IMR-90 (cell line): ENCODE results near the gene CYP2W1. TPM values are rescaled to one million over a fixed set of nuclear protein-coding genes. Genes with fewer than 3 reads are reported as not detected.

Experiments used
- ATAC-seq: fragments of 200-7000 bp; cut with Tn5 transposase; 2 replicates; pipeline ENCODE4 v1.9.1; 2020; ENCODE audit warnings: low read depth, mild to moderate bottlenecking, moderate library complexity
- BruUV-seq: library from RNA; stranded (reverse); fragments of 400-500 nt; replicated peaks from 2 replicates; lab custom pipeline; 2021; lab: Mats Ljungman, UMichigan
- CTCF ChIA-PET: fragments of 300-600 bp; formaldehyde crosslinking; extraction: SDS; loops from one replicate; lab custom pipeline; 2021; ENCODE audit warnings: antibody characterized with exemption; lab: Yijun Ruan, JAX
- POLR2A ChIA-PET: fragments of 300-600 bp; sonication (Branson Sonifier 250); formaldehyde crosslinking; loops from one replicate; lab custom pipeline; 2022; ENCODE audit warnings: antibody characterized with exemption; ENCODE audit not compliant: unreplicated experiment; lab: Charles Lee
- DNase-seq: peaks from one replicate; pipeline ENCODE4 v3.0.0; 2013
- H2AFZ ChIP-seq: replicated peaks from 2 replicates; pipeline ENCODE3; 2013; ENCODE audit warnings: low read length, mild to moderate bottlenecking; ENCODE audit not compliant: poor library complexity
- H2AK5ac ChIP-seq: 2 replicates; pipeline ENCODE4 v1.6.1; 2013; ENCODE audit warnings: low read depth, low read length, inconsistent platforms
- H2AK9ac ChIP-seq: replicated peaks from 2 replicates; pipeline ENCODE3; 2013; ENCODE audit warnings: mild to moderate bottlenecking, low read depth, low read length, moderate library complexity; ENCODE audit not compliant: poor library complexity
- H2BK120ac ChIP-seq: 2 replicates; pipeline ENCODE4 v1.6.1; 2013; ENCODE audit warnings: low read depth, low read length, inconsistent platforms
- H2BK15ac ChIP-seq: 3 replicates; pipeline ENCODE4 v1.6.1; 2013; ENCODE audit warnings: low read depth, low read length, inconsistent platforms
- H2BK20ac ChIP-seq: 2 replicates; pipeline ENCODE4 v1.6.1; 2013; ENCODE audit warnings: low read depth, mild to moderate bottlenecking, inconsistent platforms, low read length, moderate library complexity
- H2BK5ac ChIP-seq: 2 replicates; pipeline ENCODE4 v1.6.1; 2013; ENCODE audit warnings: mild to moderate bottlenecking, low read depth, low read length, inconsistent platforms; ENCODE audit not compliant: poor library complexity, severe bottlenecking
- H3K14ac ChIP-seq: replicated peaks from 2 replicates; pipeline ENCODE4 v1.6.1; 2013; ENCODE audit warnings: low read depth, low read length, inconsistent platforms
- H3K18ac ChIP-seq: 2 replicates; pipeline ENCODE4 v1.6.1; 2013; ENCODE audit warnings: low read depth, low read length, control low read depth
- H3K23ac ChIP-seq: 2 replicates; pipeline ENCODE4 v1.6.1; 2013; ENCODE audit warnings: low read depth, low read length, inconsistent platforms
- H3K27ac ChIP-seq: 2 replicates; pipeline ENCODE4 v1.5.1; 2013; ENCODE audit warnings: mild to moderate bottlenecking, control low read depth, low read length; ENCODE audit not compliant: insufficient read depth
- H3K27me3 ChIP-seq: 2 replicates; pipeline ENCODE4 v1.6.1; 2013; ENCODE audit warnings: low read length; ENCODE audit not compliant: control insufficient read depth, insufficient read depth
- H3K36me3 ChIP-seq: 2 replicates; pipeline ENCODE4 v1.6.1; 2013; ENCODE audit warnings: low read length, mixed read lengths; ENCODE audit not compliant: control insufficient read depth, insufficient read depth
- H3K4ac ChIP-seq: 2 replicates; pipeline ENCODE4 v1.6.1; 2013; ENCODE audit warnings: low read depth, low read length, inconsistent platforms
- H3K4me1 ChIP-seq: 2 replicates; pipeline ENCODE4 v1.6.1; 2013; ENCODE audit warnings: low read length, mixed read lengths; ENCODE audit not compliant: control insufficient read depth, insufficient read depth
- H3K4me2 ChIP-seq: 2 replicates; pipeline ENCODE4 v1.6.1; 2013; ENCODE audit warnings: low read depth, mild to moderate bottlenecking, control low read depth, low read length, moderate library complexity
- H3K4me3 ChIP-seq: 2 replicates; pipeline ENCODE4 v1.5.1; 2013; ENCODE audit warnings: low read depth, mild to moderate bottlenecking, control low read depth, low read length, moderate library complexity; ENCODE audit not compliant: insufficient read depth
- H3K56ac ChIP-seq: 2 replicates; pipeline ENCODE4 v1.6.1; 2013; ENCODE audit warnings: low read length, inconsistent platforms; ENCODE audit not compliant: insufficient read depth; ENCODE audit errors: extremely low read depth
- H3K79me1 ChIP-seq, 2 experiments: 2 replicates each; pipeline ENCODE4 v1.6.1; 2013; ENCODE audit warnings: low read length in 2 of 2, inconsistent platforms in 1 of 2, low read depth in 1 of 2
- H3K9ac ChIP-seq: 2 replicates; pipeline ENCODE4 v1.6.1; 2013; ENCODE audit warnings: low read depth, low read length, control low read depth
- H3K9me1 ChIP-seq: 2 replicates; pipeline ENCODE4 v1.6.1; 2013; ENCODE audit warnings: low read length, inconsistent platforms; ENCODE audit not compliant: insufficient read depth
- H3K9me3 ChIP-seq: 2 replicates; pipeline ENCODE4 v1.6.1; 2013; ENCODE audit warnings: low read length; ENCODE audit not compliant: control insufficient read depth, insufficient read depth
- H4K20me1 ChIP-seq: 2 replicates; pipeline ENCODE4 v1.6.1; 2013; ENCODE audit warnings: low read length, inconsistent platforms; ENCODE audit not compliant: insufficient read depth
- H4K5ac ChIP-seq: 2 replicates; pipeline ENCODE4 v1.6.1; 2013; ENCODE audit warnings: mild to moderate bottlenecking, low read depth, low read length, control low read depth
- H4K8ac ChIP-seq, 2 experiments: 2 replicates each; pipeline ENCODE4 v1.6.1; 2013; ENCODE audit warnings: low read depth in 2 of 2, low read length in 2 of 2, control low read depth in 1 of 2, inconsistent platforms in 1 of 2
- H4K91ac ChIP-seq: 2 replicates; pipeline ENCODE4 v1.6.1; 2013; ENCODE audit warnings: low read depth, low read length, inconsistent platforms; ENCODE audit not compliant: insufficient read depth
- MXI1 ChIP-seq: IDR thresholded peaks from 2 replicates; pipeline ENCODE4 v1.6.1; 2012; ENCODE audit warnings: low read depth, mild to moderate bottlenecking, low read length, moderate library complexity, borderline replicate concordance
- WGBS, 2 experiments: methylation state at CpG; one replicate each; pipeline versions ENCODE4 v1.1.5 to v1.1.7; 2013; ENCODE audit warnings: missing lambda C conversion rate in 2 of 2; ENCODE audit not compliant: insufficient read length in 1 of 2; ENCODE audit errors: extremely low coverage in 2 of 2; 5-methylcytosine and 5-hydroxymethylcytosine counted together
- dilution Hi-C: fragments of 300-500 bp; cut with HindIII; formaldehyde crosslinking; loops from one replicate; pipeline ENCODE4 v1.14.3; 2018; ENCODE audit warnings: low sequenced_read_pairs; ENCODE audit not compliant: unreplicated experiment
- in situ Hi-C: fragments of 300-500 bp; cut with MboI; formaldehyde crosslinking; loops from 3 replicates; pipeline ENCODE4 v1.14.3; 2019; ENCODE audit warnings: low sequenced_read_pairs, inconsistent platforms, mixed read lengths
- intact Hi-C: fragments of 100-400 bp; cut with micrococcal nuclease; formaldehyde crosslinking; loops from 2 replicates; pipeline ENCODE4 v1.10.0; 2022
- polyA plus RNA-seq, 3 experiments: library from polyadenylated mRNA; depleted of rRNA; stranded (reverse); fragments of >200 nt; gene quantifications; 2 replicates each; pipeline ENCODE4 v1.2.3, GENCODE V29; 2012; ENCODE audit warnings: low replicate concordance in 1 of 3
- total RNA-seq: library from RNA; depleted of rRNA; stranded (reverse); fragments of >200 nt; gene quantifications from 2 replicates; pipeline ENCODE4 v1.2.3, GENCODE V29; 2012

CYP2W1 gene
- total and polyA plus RNA-seq, 2 of the 4 experiments (the other 2 are of a cell fraction) = not detected

GRCh38 chr7:1004018-1004852 is 21.3 kb downstream of the CYP2W1 start:
- no peaks in the 10 kb centered on the region for H3K27me3 ChIP-seq
- H3K23ac ChIP-seq = no peak overlapping the region
- no peak overlapping the region for H3K14ac ChIP-seq
- no peak overlapping the region for H3K4me2 ChIP-seq
- CTCF ChIA-PET = interaction anchor here (0.9 kb wide), 1 partner anchor 61 kb away, joined by 3 read pairs; no protein-coding TSS in a partner anchor
- dilution Hi-C loops = no loop called here
- no peak overlapping the region for H3K27ac ChIP-seq
- in situ Hi-C loops = no loop called here
- intact Hi-C loops = no loop called here
- TF ChIP-seq MXI1 = no peak
- H3K4me3 ChIP-seq = no peak overlapping the region
- no TSS peak for BruUV-seq
- H4K5ac ChIP-seq = no peak overlapping the region
- H2BK5ac ChIP-seq = no peak overlapping the region
- H3K79me1 ChIP-seq = peaks cover 0 to 13% of the 10 kb centered on the region in 2 experiments; a peak in 3 of 4 replicates
- WGBS, 2 experiments = 89% methylated on average over 21 of the region's 32 CpGs; no CpG with 5 or more reads in 1 of the 2 experiments
- POLR2A ChIA-PET = no interaction called here
- peaks cover 26% of the 10 kb centered on the region for H3K36me3 ChIP-seq
- no peaks in the 10 kb centered on the region for H3K4me1 ChIP-seq
- H2BK120ac ChIP-seq = no peak overlapping the region
- peaks cover 4% of the 10 kb centered on the region for H3K9me1 ChIP-seq
- H3K18ac ChIP-seq = no peak overlapping the region
- no peak overlapping the region for H4K91ac ChIP-seq
- no peak overlapping the region for H2AFZ ChIP-seq
- no peak for ATAC-seq
- H3K4ac ChIP-seq = no peak overlapping the region
- no peak overlapping the region for H2BK20ac ChIP-seq
- peaks cover 10% of the 10 kb centered on the region; the same call in 1 of the 2 replicates for H4K20me1 ChIP-seq
- no peak overlapping the region for H3K56ac ChIP-seq
- no peak overlapping the region for H2AK5ac ChIP-seq
- DNase-seq = peak; percentile 27
- no peak overlapping the region for H4K8ac ChIP-seq
- no peak overlapping the region for H3K9ac ChIP-seq
- H2BK15ac ChIP-seq = no peak overlapping the region
- no peaks in the 10 kb centered on the region for H3K9me3 ChIP-seq
- H2AK9ac ChIP-seq = peak overlapping the region; percentile 42
